IMR-90 (cell line): Measurements from ENCODE around the gene OR7G3. TPM values are rescaled to one million over a fixed set of nuclear protein-coding genes. Genes with fewer than 3 reads are reported as not detected.

Experiments used
- ATAC-seq: fragments of 200-7000 bp; cut with Tn5 transposase; 2 replicates; pipeline ENCODE4 v1.9.1; 2020; ENCODE audit warnings: low read depth, mild to moderate bottlenecking, moderate library complexity
- BruUV-seq: library from RNA; stranded (reverse); fragments of 400-500 nt; replicated peaks from 2 replicates; lab custom pipeline; 2021; lab: Mats Ljungman, UMichigan
- CTCF ChIA-PET: fragments of 300-600 bp; formaldehyde crosslinking; extraction: SDS; loops from one replicate; lab custom pipeline; 2021; ENCODE audit warnings: antibody characterized with exemption; lab: Yijun Ruan, JAX
- POLR2A ChIA-PET: fragments of 300-600 bp; sonication (Branson Sonifier 250); formaldehyde crosslinking; loops from one replicate; lab custom pipeline; 2022; ENCODE audit warnings: antibody characterized with exemption; ENCODE audit not compliant: unreplicated experiment; lab: Charles Lee
- DNase-seq: peaks from one replicate; pipeline ENCODE4 v3.0.0; 2013
- H2AFZ ChIP-seq: replicated peaks from 2 replicates; pipeline ENCODE3; 2013; ENCODE audit warnings: low read length, mild to moderate bottlenecking; ENCODE audit not compliant: poor library complexity
- H2AK5ac ChIP-seq: 2 replicates; pipeline ENCODE4 v1.6.1; 2013; ENCODE audit warnings: low read depth, low read length, inconsistent platforms
- H2AK9ac ChIP-seq: replicated peaks from 2 replicates; pipeline ENCODE3; 2013; ENCODE audit warnings: mild to moderate bottlenecking, low read depth, low read length, moderate library complexity; ENCODE audit not compliant: poor library complexity
- H2BK120ac ChIP-seq: 2 replicates; pipeline ENCODE4 v1.6.1; 2013; ENCODE audit warnings: low read depth, low read length, inconsistent platforms
- H2BK15ac ChIP-seq: 3 replicates; pipeline ENCODE4 v1.6.1; 2013; ENCODE audit warnings: low read depth, low read length, inconsistent platforms
- H2BK20ac ChIP-seq: 2 replicates; pipeline ENCODE4 v1.6.1; 2013; ENCODE audit warnings: low read depth, mild to moderate bottlenecking, inconsistent platforms, low read length, moderate library complexity
- H2BK5ac ChIP-seq: 2 replicates; pipeline ENCODE4 v1.6.1; 2013; ENCODE audit warnings: mild to moderate bottlenecking, low read depth, low read length, inconsistent platforms; ENCODE audit not compliant: poor library complexity, severe bottlenecking
- H3K14ac ChIP-seq: replicated peaks from 2 replicates; pipeline ENCODE4 v1.6.1; 2013; ENCODE audit warnings: low read depth, low read length, inconsistent platforms
- H3K18ac ChIP-seq: 2 replicates; pipeline ENCODE4 v1.6.1; 2013; ENCODE audit warnings: low read depth, low read length, control low read depth
- H3K23ac ChIP-seq: 2 replicates; pipeline ENCODE4 v1.6.1; 2013; ENCODE audit warnings: low read depth, low read length, inconsistent platforms
- H3K27ac ChIP-seq: 2 replicates; pipeline ENCODE4 v1.5.1; 2013; ENCODE audit warnings: mild to moderate bottlenecking, control low read depth, low read length; ENCODE audit not compliant: insufficient read depth
- H3K27me3 ChIP-seq: 2 replicates; pipeline ENCODE4 v1.6.1; 2013; ENCODE audit warnings: low read length; ENCODE audit not compliant: control insufficient read depth, insufficient read depth
- H3K36me3 ChIP-seq: 2 replicates; pipeline ENCODE4 v1.6.1; 2013; ENCODE audit warnings: low read length, mixed read lengths; ENCODE audit not compliant: control insufficient read depth, insufficient read depth
- H3K4ac ChIP-seq: 2 replicates; pipeline ENCODE4 v1.6.1; 2013; ENCODE audit warnings: low read depth, low read length, inconsistent platforms
- H3K4me1 ChIP-seq: 2 replicates; pipeline ENCODE4 v1.6.1; 2013; ENCODE audit warnings: low read length, mixed read lengths; ENCODE audit not compliant: control insufficient read depth, insufficient read depth
- H3K4me2 ChIP-seq: 2 replicates; pipeline ENCODE4 v1.6.1; 2013; ENCODE audit warnings: low read depth, mild to moderate bottlenecking, control low read depth, low read length, moderate library complexity
- H3K4me3 ChIP-seq: 2 replicates; pipeline ENCODE4 v1.5.1; 2013; ENCODE audit warnings: low read depth, mild to moderate bottlenecking, control low read depth, low read length, moderate library complexity; ENCODE audit not compliant: insufficient read depth
- H3K56ac ChIP-seq: 2 replicates; pipeline ENCODE4 v1.6.1; 2013; ENCODE audit warnings: low read length, inconsistent platforms; ENCODE audit not compliant: insufficient read depth; ENCODE audit errors: extremely low read depth
- H3K79me1 ChIP-seq, 2 experiments: 2 replicates each; pipeline ENCODE4 v1.6.1; 2013; ENCODE audit warnings: low read length in 2 of 2, inconsistent platforms in 1 of 2, low read depth in 1 of 2
- H3K9ac ChIP-seq: 2 replicates; pipeline ENCODE4 v1.6.1; 2013; ENCODE audit warnings: low read depth, low read length, control low read depth
- H3K9me1 ChIP-seq: 2 replicates; pipeline ENCODE4 v1.6.1; 2013; ENCODE audit warnings: low read length, inconsistent platforms; ENCODE audit not compliant: insufficient read depth
- H3K9me3 ChIP-seq: 2 replicates; pipeline ENCODE4 v1.6.1; 2013; ENCODE audit warnings: low read length; ENCODE audit not compliant: control insufficient read depth, insufficient read depth
- H4K20me1 ChIP-seq: 2 replicates; pipeline ENCODE4 v1.6.1; 2013; ENCODE audit warnings: low read length, inconsistent platforms; ENCODE audit not compliant: insufficient read depth
- H4K5ac ChIP-seq: 2 replicates; pipeline ENCODE4 v1.6.1; 2013; ENCODE audit warnings: mild to moderate bottlenecking, low read depth, low read length, control low read depth
- H4K8ac ChIP-seq, 2 experiments: 2 replicates each; pipeline ENCODE4 v1.6.1; 2013; ENCODE audit warnings: low read depth in 2 of 2, low read length in 2 of 2, control low read depth in 1 of 2, inconsistent platforms in 1 of 2
- H4K91ac ChIP-seq: 2 replicates; pipeline ENCODE4 v1.6.1; 2013; ENCODE audit warnings: low read depth, low read length, inconsistent platforms; ENCODE audit not compliant: insufficient read depth
- CHD1 ChIP-seq: IDR thresholded peaks from 2 replicates; pipeline ENCODE4 v1.6.1; 2012; ENCODE audit warnings: low read depth, low read length, improper control_type of control experiment
- ELK1 ChIP-seq: fragments of 150-350 bp; IDR thresholded peaks from 2 replicates; pipeline ENCODE4 v1.6.1; 2016; ENCODE audit warnings: low read depth, mild to moderate bottlenecking, low read length, moderate library complexity, borderline replicate concordance
- FOS ChIP-seq: fragments of 150-350 bp; IDR thresholded peaks from 2 replicates; pipeline ENCODE4 v1.6.1; 2016; ENCODE audit warnings: low read depth, low read length
- RFX5 ChIP-seq: IDR thresholded peaks from 2 replicates; pipeline ENCODE4 v1.8.0; 2012; ENCODE audit warnings: low read depth, mild to moderate bottlenecking, low read length, moderate library complexity
- WGBS, 2 experiments: methylation state at CpG; one replicate each; pipeline versions ENCODE4 v1.1.5 to v1.1.7; 2013; ENCODE audit warnings: missing lambda C conversion rate in 2 of 2; ENCODE audit not compliant: insufficient read length in 1 of 2; ENCODE audit errors: extremely low coverage in 2 of 2; 5-methylcytosine and 5-hydroxymethylcytosine counted together
- dilution Hi-C: fragments of 300-500 bp; cut with HindIII; formaldehyde crosslinking; loops from one replicate; pipeline ENCODE4 v1.14.3; 2018; ENCODE audit warnings: low sequenced_read_pairs; ENCODE audit not compliant: unreplicated experiment
- in situ Hi-C: fragments of 300-500 bp; cut with MboI; formaldehyde crosslinking; loops from 3 replicates; pipeline ENCODE4 v1.14.3; 2019; ENCODE audit warnings: low sequenced_read_pairs, inconsistent platforms, mixed read lengths
- intact Hi-C: fragments of 100-400 bp; cut with micrococcal nuclease; formaldehyde crosslinking; loops from 2 replicates; pipeline ENCODE4 v1.10.0; 2022
- polyA plus RNA-seq, 3 experiments: library from polyadenylated mRNA; depleted of rRNA; stranded (reverse); fragments of >200 nt; gene quantifications; 2 replicates each; pipeline ENCODE4 v1.2.3, GENCODE V29; 2012; ENCODE audit warnings: low replicate concordance in 1 of 3
- total RNA-seq: library from RNA; depleted of rRNA; stranded (reverse); fragments of >200 nt; gene quantifications from 2 replicates; pipeline ENCODE4 v1.2.3, GENCODE V29; 2012

OR7G3 gene
- total and polyA plus RNA-seq, 2 of the 4 experiments (the other 2 are of a cell fraction) = not detected

- 95% methylated on average over 4 of the region's 4 CpGs; no CpG with 5 or more reads in 1 of the 2 experiments for WGBS, 2 experiments
Measured at GRCh38 chr19:9155591-9155990, 28.8 kb upstream of the OR7G3 start.

More at GRCh38 chr19:9155591-9155990, 28.8 kb upstream of the OR7G3 start:
- Histone ChIP-seq H2BK20ac (no peak overlapping the region), H3K23ac (no peak overlapping the region), H4K5ac (no peak overlapping the region), H3K27ac (no peak overlapping the region), H2AFZ (no peak overlapping the region), H2BK120ac (no peak overlapping the region), H2BK5ac (no peak overlapping the region), H3K4ac (no peak overlapping the region), H3K9ac (no peak overlapping the region), H2BK15ac (no peak overlapping the region), H3K4me2 (no peak overlapping the region), H3K4me3 (no peak overlapping the region), H4K20me1 (peaks cover 4% of the 10 kb centered on the region), H3K4me1 (no peaks in the 10 kb centered on the region), H4K91ac (no peak overlapping the region), H3K36me3 (peaks cover 66% of the 10 kb centered on the region), H2AK5ac (no peak overlapping the region), H3K14ac (no peak overlapping the region), H3K27me3 (no peaks in the 10 kb centered on the region), H3K9me1 (no peaks in the 10 kb centered on the region), H3K18ac (no peak overlapping the region), H3K79me1 (peaks cover 10 to 11% of the 10 kb centered on the region in 2 experiments), H2AK9ac (no peak overlapping the region), H3K56ac (no peak overlapping the region), H3K9me3 (peaks cover 64% of the 10 kb centered on the region), H4K8ac (no peak overlapping the region)
- no peak for DNase-seq
- intact Hi-C loops = no loop called here
- ChIA-PET CTCF (no interaction called here), POLR2A (no interaction called here)
- in situ Hi-C loops = no loop called here
- TF ChIP-seq ELK1 = no peak
- TF ChIP-seq RFX5 = no peak
- TF ChIP-seq FOS = no peak
- TF ChIP-seq CHD1 = no peak
- no peak for ATAC-seq
- dilution Hi-C loops = no loop called here
- BruUV-seq = no TSS peak
